ENCODE results near the gene KIFC3. TPM values are rescaled to one million over a fixed set of nuclear protein-coding genes. Genes with fewer than 3 reads are reported as not detected.
"Not testable (repeated sequence)": the region's sequence is repeated elsewhere in the genome, so short reads cannot be mapped to it uniquely, and the experiment has no call there.

Gene KIFC3
- total and polyA plus RNA-seq, 9 donors = 4.6 to 54.0 (median 23.8) TPM

- H3K4me1 ChIP-seq (ENCODE audit: insufficient read depth) = peaks cover 8% of the 10 kb centered on the region
- WGBS, 3 donors = 75 to 80% (median 77%) methylated on average over 4 of the region's 4 CpGs
- no peak for TF ChIP-seq POLR2A (IDR thresholded peaks at IDR 0.05)
- H3K36me3 ChIP-seq = no peaks in the 10 kb centered on the region
- intact Hi-C loops (cut with DNase I) = no loop called here
- DNase-seq = no peak
- no peaks in the 10 kb centered on the region for H3K27me3 ChIP-seq
- no peaks in the 10 kb centered on the region for H3K9me3 ChIP-seq
- H3K27ac ChIP-seq = peak overlapping the region in 1 of 2 donors; percentile 25
- H3K4me3 ChIP-seq = no peak overlapping the region
These were observed 19.2 kb downstream of the KIFC3 start for GRCh38 chr16:57783116-57783515.

DNA sequence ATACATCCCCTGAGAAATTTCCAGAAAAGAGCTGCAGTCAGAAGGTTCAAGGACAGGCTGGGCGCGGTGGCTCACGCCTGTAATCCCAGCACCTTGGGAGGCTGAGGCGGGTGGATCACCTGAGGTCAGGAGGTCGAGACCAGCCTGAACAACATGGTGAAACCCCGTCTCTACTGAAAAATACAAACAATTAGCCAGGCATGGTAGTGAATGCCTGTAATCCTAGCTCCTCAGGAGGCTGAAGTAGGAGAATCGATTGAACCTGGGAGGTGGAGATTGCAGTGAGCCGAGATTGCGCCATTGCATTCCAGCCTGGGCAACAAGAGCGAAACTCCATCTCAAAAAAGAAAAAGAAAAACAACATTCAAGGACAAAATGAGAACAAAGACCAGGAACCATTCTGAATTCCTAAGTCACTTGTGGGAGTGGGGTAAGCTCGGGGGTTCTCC lies 19.7 kb downstream of the KIFC3 start:
- DNase-seq; H3K36me3 ChIP-seq; H3K27me3 ChIP-seq; intact Hi-C loops (cut with DNase I); H3K9me3 ChIP-seq; H3K4me1 ChIP-seq (ENCODE audit: insufficient read depth); H3K4me3 ChIP-seq: not testable (repeated sequence)
- WGBS, 3 donors = 55 to 74% (median 60%) methylated on average over 11 of the region's 11 CpGs
- peak overlapping the region in 1 of 2 donors; percentile 25 for H3K27ac ChIP-seq

DNA sequence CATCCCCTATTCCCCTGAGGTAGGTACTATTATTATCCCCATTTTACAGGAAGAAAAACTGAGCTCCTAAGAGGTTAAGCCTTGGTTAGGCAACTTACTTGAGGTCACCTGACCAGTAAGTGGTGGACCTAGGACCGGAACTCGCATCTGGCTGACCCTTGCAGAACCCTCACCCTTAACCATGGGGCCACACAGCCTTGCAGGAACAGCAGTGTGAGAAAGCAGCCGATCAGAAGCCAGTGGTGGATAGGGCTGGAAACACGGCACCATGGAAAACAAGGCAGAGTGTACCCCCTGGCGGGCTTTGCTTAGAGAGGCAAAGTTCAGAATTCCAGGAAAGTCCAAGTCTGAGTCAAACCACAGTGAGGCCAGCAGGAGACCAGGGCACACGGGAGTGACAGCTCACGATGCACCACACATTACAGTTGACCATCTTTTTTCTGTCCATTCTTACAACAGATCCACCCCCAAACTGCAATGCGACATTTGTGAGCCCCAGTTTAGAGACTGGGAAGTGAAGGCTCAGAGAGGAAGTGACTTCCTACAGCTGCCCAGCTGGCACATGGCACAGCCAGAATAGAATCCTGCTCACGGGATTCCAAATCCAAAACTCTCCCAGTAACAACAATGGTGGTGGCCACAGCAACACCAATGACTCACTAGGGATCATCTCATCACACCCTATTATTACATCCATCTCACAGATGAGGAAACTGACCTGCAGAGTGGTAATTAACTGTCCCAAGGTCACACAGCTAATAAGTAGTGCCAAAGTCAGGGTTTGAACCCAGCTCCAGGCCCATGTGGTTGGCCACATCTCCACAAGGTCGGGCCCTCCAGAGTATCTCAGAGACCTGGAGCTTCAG lies 20.3 kb downstream of the KIFC3 start:
- H3K36me3 ChIP-seq = no peaks in the 10 kb centered on the region
- 88 to 92% (median 92%) methylated on average over 10 of the region's 10 CpGs for WGBS, 3 donors
- no peak for DNase-seq
- TF ChIP-seq EP300 (IDR thresholded peaks at IDR 0.05) = no peak
- TF ChIP-seq POLR2A (IDR thresholded peaks at IDR 0.05) = no peak
- TF ChIP-seq CTCF (IDR thresholded peaks at IDR 0.05) = no peak
- H3K4me3 ChIP-seq = no peak overlapping the region
- peaks cover 2% of the 10 kb centered on the region for H3K4me1 ChIP-seq (ENCODE audit: insufficient read depth)
- no peaks in the 10 kb centered on the region for H3K27me3 ChIP-seq
- H3K27ac ChIP-seq = peak overlapping the region in 1 of 2 donors; percentile 25
- no peaks in the 10 kb centered on the region for H3K9me3 ChIP-seq
- intact Hi-C loops (cut with DNase I) = no loop called here

DNA sequence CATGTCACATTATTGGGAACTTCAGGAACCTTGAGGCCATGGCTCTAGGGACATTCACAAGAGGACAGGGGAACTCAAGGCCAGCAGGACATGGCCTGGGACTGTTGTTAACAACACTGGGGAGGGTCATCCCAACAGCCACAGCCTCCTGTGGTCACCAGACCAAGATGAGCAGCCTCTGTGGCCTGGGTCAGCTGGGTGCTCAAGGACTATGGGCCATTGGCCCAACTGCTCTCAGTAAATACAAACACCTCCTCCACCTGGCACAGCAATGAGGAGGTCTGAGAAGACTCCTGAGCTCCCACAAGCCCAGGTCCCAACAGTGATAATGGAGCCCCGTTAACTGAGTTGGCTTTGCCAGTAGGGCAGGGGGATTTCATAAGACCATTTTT lies 20.9 kb downstream of the KIFC3 start:
- TF ChIP-seq CTCF (IDR thresholded peaks at IDR 0.05) (no peak), EP300 (IDR thresholded peaks at IDR 0.05) (no peak), POLR2A (IDR thresholded peaks at IDR 0.05) (no peak)
- 79 to 92% (median 92%) methylated on average over 1 of the region's 1 CpG for WGBS, 3 donors
- no peak overlapping the region for H3K27ac ChIP-seq
- H3K36me3 ChIP-seq = no peaks in the 10 kb centered on the region
- intact Hi-C loops (cut with DNase I) = no loop called here
- H3K9me3 ChIP-seq = no peaks in the 10 kb centered on the region
- no peak overlapping the region for H3K4me3 ChIP-seq
- DNase-seq = no peak
- H3K27me3 ChIP-seq = no peaks in the 10 kb centered on the region
- no peaks in the 10 kb centered on the region for H3K4me1 ChIP-seq (ENCODE audit: insufficient read depth)

- DNase-seq; H3K27ac ChIP-seq; H3K4me1 ChIP-seq (ENCODE audit: insufficient read depth); H3K27me3 ChIP-seq; intact Hi-C loops (cut with DNase I); H3K36me3 ChIP-seq; H3K4me3 ChIP-seq; H3K9me3 ChIP-seq: not testable (repeated sequence)
- WGBS, 3 donors = 94% methylated on average over 5 of the region's 5 CpGs
These were observed 22.5 kb downstream of the KIFC3 start for GRCh38 chr16:57779836-57780235.

DNA sequence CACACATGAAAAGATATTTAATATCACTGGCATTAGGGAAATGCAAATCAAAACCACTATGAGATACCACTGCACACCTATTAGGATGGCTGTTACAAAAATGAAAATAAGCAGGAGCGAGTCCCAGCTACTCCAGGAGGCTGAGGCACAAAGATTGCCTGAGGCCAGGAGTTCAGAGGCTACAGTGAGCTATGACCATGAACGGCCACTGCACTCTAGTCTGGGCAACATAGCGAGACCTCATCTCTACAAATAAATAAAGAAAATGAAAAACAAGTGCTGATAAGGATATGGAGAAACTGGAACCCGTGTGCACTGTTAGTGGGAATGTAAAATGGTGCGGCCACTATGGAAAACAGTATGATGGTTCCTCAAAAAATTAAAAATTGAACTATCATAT lies 23.6 kb downstream of the KIFC3 start:
- Histone ChIP-seq H3K27ac (no peak overlapping the region), H3K4me1 (ENCODE audit: insufficient read depth) (no peaks in the 10 kb centered on the region), H3K9me3 (no peaks in the 10 kb centered on the region), H3K36me3 (no peaks in the 10 kb centered on the region), H3K4me3 (no peak overlapping the region), H3K27me3 (no peaks in the 10 kb centered on the region)
- intact Hi-C loops (cut with DNase I) = no loop called here
- DNase-seq = no peak
- TF ChIP-seq POLR2A (IDR thresholded peaks at IDR 0.05) = no peak
- TF ChIP-seq EP300 (IDR thresholded peaks at IDR 0.05) = no peak
- TF ChIP-seq CTCF (IDR thresholded peaks at IDR 0.05) = no peak
- 79 to 85% (median 83%) methylated on average over 5 of the region's 5 CpGs for WGBS, 3 donors
